Measurements from ENCODE around the gene CA5A. TPM values are rescaled to one million over a fixed set of nuclear protein-coding genes. Genes with fewer than 3 reads are reported as not detected.

Gene CA5A
- total RNA-seq, 1 donor from 2014 or later, result 0.06 TPM

- peak; percentile 39 to 60 for ATAC-seq
Measured at GRCh38 chr16:87926246-87927194, 9.8 kb downstream of the CA5A start.

GRCh38 chr16:87924811-87925670 is 11.3 kb downstream of the CA5A start:
- no peak for DNase-seq
- H3K27ac ChIP-seq, result no peak overlapping the region

More at GRCh38 chr16:87926246-87927194, 9.8 kb downstream of the CA5A start:
- peak; percentile 84 for DNase-seq
- no peaks in the 10 kb centered on the region for H3K36me3 ChIP-seq
- TF ChIP-seq, protein P1, sequence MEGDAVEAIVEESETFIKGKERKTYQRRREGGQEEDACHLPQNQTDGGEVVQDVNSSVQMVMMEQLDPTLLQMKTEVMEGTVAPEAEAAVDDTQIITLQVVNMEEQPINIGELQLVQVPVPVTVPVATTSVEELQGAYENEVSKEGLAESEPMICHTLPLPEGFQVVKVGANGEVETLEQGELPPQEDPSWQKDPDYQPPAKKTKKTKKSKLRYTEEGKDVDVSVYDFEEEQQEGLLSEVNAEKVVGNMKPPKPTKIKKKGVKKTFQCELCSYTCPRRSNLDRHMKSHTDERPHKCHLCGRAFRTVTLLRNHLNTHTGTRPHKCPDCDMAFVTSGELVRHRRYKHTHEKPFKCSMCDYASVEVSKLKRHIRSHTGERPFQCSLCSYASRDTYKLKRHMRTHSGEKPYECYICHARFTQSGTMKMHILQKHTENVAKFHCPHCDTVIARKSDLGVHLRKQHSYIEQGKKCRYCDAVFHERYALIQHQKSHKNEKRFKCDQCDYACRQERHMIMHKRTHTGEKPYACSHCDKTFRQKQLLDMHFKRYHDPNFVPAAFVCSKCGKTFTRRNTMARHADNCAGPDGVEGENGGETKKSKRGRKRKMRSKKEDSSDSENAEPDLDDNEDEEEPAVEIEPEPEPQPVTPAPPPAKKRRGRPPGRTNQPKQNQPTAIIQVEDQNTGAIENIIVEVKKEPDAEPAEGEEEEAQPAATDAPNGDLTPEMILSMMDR (IDR thresholded peaks at IDR 0.05), result no peak
- H3K27me3 ChIP-seq (ENCODE audit: low read depth), result peaks cover 5% of the 10 kb centered on the region
- no peak overlapping the region for H3K4me3 ChIP-seq
- H3K4me1 ChIP-seq, result no peaks in the 10 kb centered on the region
- H3K27ac ChIP-seq, result no peak overlapping the region
- H3K9me3 ChIP-seq, result no peaks in the 10 kb centered on the region
- intact Hi-C loops (cut with DNase I), result no loop called here

DNA sequence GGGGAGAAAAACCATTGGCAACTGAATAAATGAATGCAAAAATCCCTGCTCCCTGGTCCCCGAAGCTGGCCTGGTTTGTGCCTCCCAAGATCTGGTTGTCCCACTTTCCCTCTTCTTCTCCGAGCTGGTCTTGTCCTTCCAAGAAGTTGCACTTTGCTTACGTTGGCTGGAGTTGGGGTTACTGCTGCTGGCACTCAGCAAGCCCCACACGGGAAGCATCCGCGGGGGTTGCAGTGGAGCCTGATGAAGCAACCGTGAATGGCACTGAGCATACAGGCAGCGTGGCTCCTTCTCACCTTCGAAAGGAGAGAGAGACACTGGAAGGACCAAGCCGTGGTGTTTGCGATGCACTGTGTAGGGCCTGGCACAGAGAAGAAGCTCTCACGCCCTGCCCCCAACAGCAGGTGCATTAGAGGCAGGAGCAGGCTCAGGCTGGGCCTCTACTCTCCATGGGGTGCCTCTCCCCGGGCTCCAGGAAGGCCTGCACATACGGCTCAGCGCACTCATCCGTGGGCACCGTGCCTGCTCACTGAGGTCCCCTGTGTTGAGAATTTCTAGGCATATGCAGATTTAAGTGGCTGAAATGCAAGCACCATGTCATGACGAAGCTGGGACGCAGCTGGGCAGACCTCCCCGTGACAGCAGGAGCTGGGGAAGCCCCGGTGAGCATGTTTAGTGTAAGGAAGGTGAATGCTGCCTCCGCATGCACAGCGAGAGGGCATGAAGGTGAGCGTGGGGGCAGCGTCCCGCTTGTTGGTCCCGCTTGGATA is 12.1 kb downstream of the CA5A start:
- H3K27ac ChIP-seq, result no peak overlapping the region
- intact Hi-C loops (cut with DNase I), result no loop called here
- H3K4me3 ChIP-seq, result no peak overlapping the region
- TF ChIP-seq, protein P1 (IDR thresholded peaks at IDR 0.05), result no peak
- DNase-seq (no peak), ATAC-seq (no peak)
- no peaks in the 10 kb centered on the region for H3K27me3 ChIP-seq (ENCODE audit: low read depth)
- no peaks in the 10 kb centered on the region for H3K36me3 ChIP-seq
- no peaks in the 10 kb centered on the region for H3K9me3 ChIP-seq
- H3K4me1 ChIP-seq, result no peaks in the 10 kb centered on the region

More at GRCh38 chr16:87924811-87925670, 11.3 kb downstream of the CA5A start:
- Histone ChIP-seq H3K9me3 (no peaks in the 10 kb centered on the region), H3K4me3 (no peak overlapping the region), H3K36me3 (no peaks in the 10 kb centered on the region), H3K27me3 (ENCODE audit: low read depth) (no peaks in the 10 kb centered on the region), H3K4me1 (no peaks in the 10 kb centered on the region)
- no peak for ATAC-seq
- intact Hi-C loops (cut with DNase I), result no loop called here
- TF ChIP-seq, protein P1 (IDR thresholded peaks at IDR 0.05), result no peak

DNA sequence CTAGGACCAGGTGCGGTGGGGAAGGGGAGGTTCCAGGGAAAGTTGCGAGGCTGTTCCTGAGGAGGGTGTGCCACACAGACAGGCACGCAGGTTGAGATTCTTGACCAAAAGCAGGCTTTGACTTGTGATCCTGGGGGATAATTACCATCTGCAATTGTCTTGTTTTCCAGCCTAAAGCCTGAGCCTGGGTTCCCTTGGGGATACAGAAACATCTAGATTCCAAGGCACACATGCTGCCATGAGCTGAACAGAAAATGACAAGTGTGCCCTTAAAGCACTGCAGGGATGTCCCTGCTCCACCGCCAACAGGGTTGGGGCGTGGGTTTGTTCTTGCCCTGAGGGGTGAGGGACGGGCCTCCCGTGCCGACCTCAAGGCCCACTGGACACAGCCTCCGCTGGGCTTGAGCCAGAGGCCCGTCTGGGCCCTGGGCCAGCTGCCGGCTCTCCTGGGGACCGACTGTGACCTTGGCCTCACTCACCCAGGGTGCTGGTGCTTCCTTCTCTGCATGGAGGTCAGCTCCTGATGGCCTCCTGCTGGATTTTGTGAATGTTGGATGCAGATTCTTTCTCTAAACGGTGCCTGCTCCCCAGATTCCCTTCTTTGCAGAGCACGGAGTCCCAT is 14.0 kb downstream of the CA5A start:
- H3K36me3 ChIP-seq, result no peaks in the 10 kb centered on the region
- H3K27me3 ChIP-seq (ENCODE audit: low read depth), result no peaks in the 10 kb centered on the region
- intact Hi-C loops (cut with DNase I), result no loop called here
- H3K4me1 ChIP-seq, result no peaks in the 10 kb centered on the region
- no peak overlapping the region for H3K4me3 ChIP-seq
- H3K9me3 ChIP-seq, result no peaks in the 10 kb centered on the region
- TF ChIP-seq, protein P1 (IDR thresholded peaks at IDR 0.05), result no peak
- ATAC-seq, result peak in 1 of 2 donors; percentile 18
- H3K27ac ChIP-seq, result no peak overlapping the region
- DNase-seq, result no peak
